H1 (cell line): ENCODE data around the gene AQP11. TPM values are rescaled to one million over a fixed set of nuclear protein-coding genes. Genes with fewer than 3 reads are reported as not detected.
"Not testable (repeated sequence)": the region's sequence is repeated elsewhere in the genome, so short reads cannot be mapped to it uniquely, and the experiment has no call there.

Experiments used
- CTCF ChIA-PET: fragments of 300-600 bp; sonication (Branson Sonifier 250); formaldehyde crosslinking; loops from one replicate; lab custom pipeline; 2021; ENCODE audit not compliant: partially characterized antibody; lab: Charles Lee
- POLR2A ChIA-PET: fragments of 300-600 bp; sonication (Branson Sonifier 250); formaldehyde crosslinking; loops from one replicate; lab custom pipeline; 2021; ENCODE audit warnings: inconsistent platforms; ENCODE audit not compliant: partially characterized antibody; lab: Charles Lee
- DNase-seq, 2 experiments: peaks; one replicate each; pipeline versions ENCODE4 v3.0.0 to v3.0.0-alpha.2; 2010 to 2022; ENCODE audit warnings: low spot score in 2 of 2, low read depth in 1 of 2, mixed read lengths in 1 of 2
- FAIRE-seq: peaks from 2 replicates; lab custom pipeline; 2011; peaks lifted over from hg19 to GRCh38; lab: Jason Lieb, UNC
- H2AFZ ChIP-seq: 2 replicates; pipeline ENCODE4 v1.8.1; 2012; ENCODE audit warnings: low read length, inconsistent platforms
- H2AK5ac ChIP-seq: 2 replicates; pipeline ENCODE4 v1.6.1; 2013; ENCODE audit warnings: low read depth, low read length
- H2BK120ac ChIP-seq: replicated peaks from 2 replicates; pipeline ENCODE3; 2013; ENCODE audit warnings: low read depth, low read length, inconsistent platforms
- H2BK12ac ChIP-seq: 2 replicates; pipeline ENCODE4 v1.6.1; 2013; ENCODE audit warnings: low read depth, low read length
- H2BK15ac ChIP-seq: 2 replicates; pipeline ENCODE4 v1.6.1; 2013; ENCODE audit warnings: low read length
- H2BK20ac ChIP-seq: 2 replicates; pipeline ENCODE4 v1.6.1; 2013; ENCODE audit warnings: low read length
- H2BK5ac ChIP-seq: 2 replicates; pipeline ENCODE4 v1.6.1; 2013; ENCODE audit warnings: low read depth, low read length
- H3K14ac ChIP-seq: 2 replicates; pipeline ENCODE4 v1.6.1; 2013; ENCODE audit warnings: inconsistent platforms; ENCODE audit not compliant: insufficient read length
- H3K18ac ChIP-seq: 2 replicates; pipeline ENCODE4 v1.6.1; 2013; ENCODE audit warnings: low read length; ENCODE audit errors: extremely low read depth
- H3K23ac ChIP-seq: 2 replicates; pipeline ENCODE4 v1.6.1; 2013; ENCODE audit warnings: inconsistent platforms; ENCODE audit not compliant: insufficient read length
- H3K23me2 ChIP-seq: 2 replicates; pipeline ENCODE4 v1.6.1; 2013; ENCODE audit warnings: low read depth, low read length
- H3K27ac ChIP-seq: 2 replicates; pipeline ENCODE4 v1.6.1; 2011; ENCODE audit warnings: low read depth, low read length, inconsistent platforms
- H3K27me3 ChIP-seq, 4 experiments: replicated peaks in 1 of 4; 1 replicate in 1 of 4; 2 replicates in 3 of 4; pipeline versions ENCODE4 v1.6.1 to v1.8.1; 2011 to 2013; ENCODE audit warnings: low read length in 3 of 4, mild to moderate bottlenecking in 3 of 4, inconsistent platforms in 2 of 4, mixed read lengths in 2 of 4, moderate library complexity in 1 of 4; ENCODE audit not compliant: control insufficient read depth in 3 of 4, insufficient read depth in 3 of 4; ENCODE audit errors: extremely low read depth in 1 of 4
- H3K36me3 ChIP-seq, 4 experiments: 2 replicates each; pipeline versions ENCODE4 v1.6.1 to v1.8.1; 2011 to 2013; ENCODE audit warnings: mild to moderate bottlenecking in 4 of 4, low read length in 3 of 4, moderate library complexity in 2 of 4, control low read depth in 1 of 4, inconsistent platforms in 1 of 4; ENCODE audit not compliant: insufficient read depth in 4 of 4, control insufficient read depth in 2 of 4
- H3K4ac ChIP-seq: replicated peaks from 2 replicates; pipeline ENCODE3; 2013; ENCODE audit warnings: low read length, low read depth, mixed read lengths, inconsistent platforms; ENCODE audit not compliant: insufficient read length
- H3K4me1 ChIP-seq, 4 experiments: replicated peaks in 1 of 4; 1 replicate in 1 of 4; 2 replicates in 3 of 4; pipeline versions ENCODE4 v1.6.1 to v1.8.1; 2011 to 2013; ENCODE audit warnings: low read length in 3 of 4, inconsistent platforms in 2 of 4, mixed read lengths in 1 of 4; ENCODE audit not compliant: insufficient read depth in 4 of 4, control insufficient read depth in 3 of 4
- H3K4me2 ChIP-seq, 2 experiments: 2 replicates each; pipeline versions ENCODE4 v1.6.1 to v1.8.1; 2011 to 2013; ENCODE audit warnings: low read depth in 2 of 2, low read length in 2 of 2, control low read depth in 1 of 2, inconsistent platforms in 1 of 2, mild to moderate bottlenecking in 1 of 2; ENCODE audit not compliant: insufficient read depth in 1 of 2
- H3K4me3 ChIP-seq, 4 experiments: fragments of 200-600, 300-600 bp in 1 of 4; sonication (generic), shearing (Covaris generic), sonication (Bioruptor Twin) in 1 of 4; 2 replicates each; pipeline versions ENCODE4 v1.5.1 to v1.8.1; 2011 to 2016; ENCODE audit warnings: low read length in 4 of 4, low read depth in 3 of 4, control low read depth in 2 of 4, inconsistent platforms in 2 of 4, mild to moderate bottlenecking in 2 of 4, mixed read lengths in 1 of 4, moderate library complexity in 1 of 4; ENCODE audit not compliant: insufficient read depth in 2 of 4; ENCODE audit errors: extremely low read depth in 1 of 4
- H3K56ac ChIP-seq: replicated peaks from 2 replicates; pipeline ENCODE3; 2013; ENCODE audit warnings: low read depth, mild to moderate bottlenecking, mixed read lengths, low read length, inconsistent platforms; ENCODE audit not compliant: insufficient read length
- H3K79me1 ChIP-seq: 2 replicates; pipeline ENCODE4 v1.6.1; 2013; ENCODE audit warnings: low read depth, low read length, control low read depth
- H3K79me2 ChIP-seq, 2 experiments: 2 replicates each; pipeline versions ENCODE4 v1.6.1 to v1.8.1; 2012 to 2013; ENCODE audit warnings: low read length in 2 of 2, mild to moderate bottlenecking in 2 of 2, inconsistent platforms in 1 of 2; ENCODE audit not compliant: insufficient read depth in 2 of 2, control insufficient read depth in 1 of 2
- H3K9ac ChIP-seq, 4 experiments: replicated peaks in 1 of 4; 1 replicate in 1 of 4; 2 replicates in 3 of 4; pipeline versions ENCODE4 v1.6.1 to v1.8.1; 2011 to 2013; ENCODE audit warnings: low read depth in 3 of 4, low read length in 3 of 4, control low read depth in 2 of 4, mild to moderate bottlenecking in 2 of 4, moderate library complexity in 2 of 4, inconsistent platforms in 1 of 4; ENCODE audit errors: extremely low read depth in 1 of 4
- H3K9me3 ChIP-seq, 2 experiments: 2 replicates each; pipeline versions ENCODE4 v1.6.1 to v1.8.1; 2012 to 2013; ENCODE audit warnings: mild to moderate bottlenecking in 2 of 2, moderate library complexity in 2 of 2, control low read depth in 1 of 2, inconsistent platforms in 1 of 2, low read depth in 1 of 2, low read length in 1 of 2, mixed read lengths in 1 of 2; ENCODE audit not compliant: insufficient read depth in 2 of 2
- H4K20me1 ChIP-seq, 2 experiments: replicated peaks in 1 of 2; 2 replicates each; pipeline versions ENCODE3 to v1.8.1; 2011 to 2013; ENCODE audit warnings: inconsistent platforms in 2 of 2, low read length in 2 of 2, mild to moderate bottlenecking in 1 of 2; ENCODE audit not compliant: insufficient read depth in 2 of 2, control insufficient read depth in 1 of 2
- H4K5ac ChIP-seq: 2 replicates; pipeline ENCODE4 v1.6.1; 2013; ENCODE audit warnings: low read length, low read depth, mixed read lengths, inconsistent platforms; ENCODE audit not compliant: insufficient read length
- H4K8ac ChIP-seq: 2 replicates; pipeline ENCODE4 v1.8.0; 2013; ENCODE audit warnings: mild to moderate bottlenecking, moderate library complexity, low read length, inconsistent platforms; ENCODE audit not compliant: insufficient read depth; ENCODE audit errors: extremely low read depth
- H4K91ac ChIP-seq: replicated peaks from 2 replicates; pipeline ENCODE3; 2013; ENCODE audit warnings: low read length, mixed read lengths, inconsistent platforms; ENCODE audit not compliant: insufficient read length
- WGBS, 2 experiments: shearing (Covaris generic) in 1 of 2; methylation state at CpG; one replicate each; pipeline versions ENCODE4 v1.1.6 to v1.1.7; 2013 to 2015; ENCODE audit warnings: low lambda C conversion rate in 2 of 2, mixed read lengths in 2 of 2, inconsistent platforms in 1 of 2, low coverage in 1 of 2, missing lambda C conversion rate in 1 of 2; ENCODE audit not compliant: insufficient replicate concordance in 2 of 2, insufficient coverage in 1 of 2, insufficient read length in 1 of 2; ENCODE audit errors: extremely low coverage in 1 of 2, missing lambda C conversion rate in 1 of 2; 5-methylcytosine and 5-hydroxymethylcytosine counted together
- polyA plus RNA-seq, 7 experiments: library from polyadenylated mRNA; depleted of rRNA in 3 of 7; stranded (reverse) in 5 of 7; unstranded in 2 of 7; fragments of >200 nt in 5 of 7; fragments of 200-250 nt in 2 of 7; gene quantifications; 1 replicate in 5 of 7; 2 replicates in 1 of 7; 4 replicates in 1 of 7; pipeline versions ENCODE4 v1.2.1 to v1.2.3, GENCODE V29; 2011 to 2013; ENCODE audit warnings: missing spikeins in 2 of 7, mixed read lengths in 2 of 7
- total RNA-seq: library from RNA; stranded (reverse); fragmentation: NEBNext Ultra II Directional; extraction: Animal tissue kit (Norgen Biotek cat#: 25700); gene quantifications from 2 replicates; pipeline ENCODE4 v1.2.1, GENCODE V29; 2021

Gene AQP11
- total and polyA plus RNA-seq, 2 of the 8 experiments (the other 6 are each of a cell fraction or from before 2014, with no cell fraction given), result 1.1 to 1.6 TPM

DNA sequence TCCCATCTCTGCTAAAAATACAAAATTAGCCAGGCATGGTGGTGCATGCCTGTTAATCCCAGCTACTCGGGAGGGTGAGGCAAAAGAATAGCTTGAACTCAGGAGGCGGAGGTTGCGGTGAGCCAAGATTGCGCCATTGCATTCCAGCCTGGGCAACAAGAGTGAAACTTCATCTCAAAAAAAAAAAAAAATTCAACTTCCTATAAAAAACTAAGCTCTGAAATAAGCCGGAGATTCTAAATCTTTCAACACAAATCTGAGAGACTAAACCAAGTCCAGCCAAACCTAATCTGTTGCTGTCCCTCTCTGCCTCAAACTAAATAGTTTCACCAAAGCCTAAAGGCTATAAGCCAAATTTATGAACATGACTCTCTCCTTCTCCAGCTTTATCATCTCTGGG, 44.2 kb downstream of the AQP11 start:
- H3K4me2 ChIP-seq, H3K23me2 ChIP-seq, H2AK5ac ChIP-seq, H2BK120ac ChIP-seq, H3K4me1 ChIP-seq, H3K9me3 ChIP-seq, POLR2A ChIA-PET, H4K20me1 ChIP-seq, H2BK20ac ChIP-seq, H3K4ac ChIP-seq, H4K91ac ChIP-seq, H2BK15ac ChIP-seq, H3K23ac ChIP-seq, H3K56ac ChIP-seq, H3K9ac ChIP-seq, H3K27ac ChIP-seq, H3K4me3 ChIP-seq, H2BK5ac ChIP-seq, H3K14ac ChIP-seq, H4K8ac ChIP-seq, FAIRE-seq, H2BK12ac ChIP-seq, H3K27me3 ChIP-seq, H4K5ac ChIP-seq, H3K36me3 ChIP-seq, DNase-seq, H3K18ac ChIP-seq, H2AFZ ChIP-seq, H3K79me1 ChIP-seq: not testable (repeated sequence)
- peaks cover 16 to 78% of the 10 kb centered on the region in 2 experiments for H3K79me2 ChIP-seq
- CTCF ChIA-PET, result interaction anchor here (0.5 to 2.7 kb wide), 3 partner anchors 15 to 1911 kb away, joined by 3 to 13 read pairs (median 3); no protein-coding TSS in a partner anchor
- WGBS, 2 experiments, result 92% methylated on average over 5 of the region's 5 CpGs; no CpG with 5 or more reads in 1 of the 2 experiments
